Progenitor cell of endocrine pancreas (in vitro differentiated cells): ENCODE results near the gene ELOVL6. TPM values are rescaled to one million over a fixed set of nuclear protein-coding genes. Genes with fewer than 3 reads are reported as not detected.

Source experiments
- DNase-seq: peaks from one replicate; pipeline ENCODE4 v3.0.0; 2021; ENCODE audit warnings: low spot score; ENCODE audit not compliant: unreplicated experiment
- H3K27ac Mint-ChIP-seq: 2 replicates; pipeline ENCODE4 v1.8.0; 2021; ENCODE audit warnings: mild to moderate bottlenecking, moderate library complexity, mixed read lengths
- H3K27me3 Mint-ChIP-seq: 2 replicates; pipeline ENCODE4 v1.8.0; 2021; ENCODE audit warnings: mixed read lengths
- H3K36me3 Mint-ChIP-seq: 2 replicates; pipeline ENCODE4 v1.8.0; 2022; ENCODE audit warnings: mixed read lengths; ENCODE audit not compliant: insufficient read depth
- H3K4me1 Mint-ChIP-seq: 2 replicates; pipeline ENCODE4 v1.8.0; 2021; ENCODE audit warnings: low read depth, mixed read lengths
- H3K4me3 Mint-ChIP-seq: 2 replicates; pipeline ENCODE4 v1.8.0; 2021; ENCODE audit warnings: low read depth, mild to moderate bottlenecking, moderate library complexity, mixed read lengths
- H3K9me3 Mint-ChIP-seq: 2 replicates; pipeline ENCODE4 v1.8.0; 2021; ENCODE audit warnings: low read depth, mixed read lengths
- total RNA-seq: library from RNA; stranded (reverse); gene quantifications from 2 replicates; pipeline ENCODE4 v1.2.1, GENCODE V29; 2021
- TF ChIP-seq, protein P1 (sequence below): fragments of 200-600 bp; sonication (generic); IDR thresholded peaks from one replicate; pipeline ENCODE4 v1.5.0; 2021; ENCODE audit warnings: antibody characterized with exemption, mild to moderate bottlenecking; ENCODE audit not compliant: unreplicated experiment

ELOVL6 gene
- total RNA-seq, 1 donor from 2014 or later, result 34.3 TPM

DNA sequence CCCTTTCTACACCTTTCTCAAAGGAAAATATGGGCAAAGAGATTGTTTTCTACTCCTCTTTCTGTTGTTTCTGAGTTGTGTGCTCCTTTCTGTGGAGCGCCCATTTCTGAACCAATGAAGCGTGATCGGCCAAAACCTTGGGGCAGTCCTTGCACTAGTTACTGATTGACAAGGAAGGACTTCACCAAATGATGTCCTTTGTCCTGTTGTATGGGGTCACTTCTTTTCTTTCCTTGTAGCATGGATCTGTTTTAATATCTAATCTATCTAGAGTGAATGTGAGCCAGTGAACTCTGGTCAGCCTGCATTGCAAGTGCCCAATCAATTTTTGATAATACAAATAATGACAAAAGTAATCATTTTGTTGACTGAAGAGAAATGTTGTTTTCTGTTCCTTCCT is 191.2 kb downstream of the ELOVL6 start:
- DNase-seq, result no peak
- Mint-ChIP-seq H3K4me1 (peaks cover 20% of the 10 kb centered on the region), H3K27me3 (no peaks in the 10 kb centered on the region), H3K36me3 (no peaks in the 10 kb centered on the region), H3K9me3 (no peaks in the 10 kb centered on the region), H3K4me3 (no peak overlapping the region), H3K27ac (no peak overlapping the region)
- TF ChIP-seq, protein P1, sequence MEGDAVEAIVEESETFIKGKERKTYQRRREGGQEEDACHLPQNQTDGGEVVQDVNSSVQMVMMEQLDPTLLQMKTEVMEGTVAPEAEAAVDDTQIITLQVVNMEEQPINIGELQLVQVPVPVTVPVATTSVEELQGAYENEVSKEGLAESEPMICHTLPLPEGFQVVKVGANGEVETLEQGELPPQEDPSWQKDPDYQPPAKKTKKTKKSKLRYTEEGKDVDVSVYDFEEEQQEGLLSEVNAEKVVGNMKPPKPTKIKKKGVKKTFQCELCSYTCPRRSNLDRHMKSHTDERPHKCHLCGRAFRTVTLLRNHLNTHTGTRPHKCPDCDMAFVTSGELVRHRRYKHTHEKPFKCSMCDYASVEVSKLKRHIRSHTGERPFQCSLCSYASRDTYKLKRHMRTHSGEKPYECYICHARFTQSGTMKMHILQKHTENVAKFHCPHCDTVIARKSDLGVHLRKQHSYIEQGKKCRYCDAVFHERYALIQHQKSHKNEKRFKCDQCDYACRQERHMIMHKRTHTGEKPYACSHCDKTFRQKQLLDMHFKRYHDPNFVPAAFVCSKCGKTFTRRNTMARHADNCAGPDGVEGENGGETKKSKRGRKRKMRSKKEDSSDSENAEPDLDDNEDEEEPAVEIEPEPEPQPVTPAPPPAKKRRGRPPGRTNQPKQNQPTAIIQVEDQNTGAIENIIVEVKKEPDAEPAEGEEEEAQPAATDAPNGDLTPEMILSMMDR, result no peak

DNA sequence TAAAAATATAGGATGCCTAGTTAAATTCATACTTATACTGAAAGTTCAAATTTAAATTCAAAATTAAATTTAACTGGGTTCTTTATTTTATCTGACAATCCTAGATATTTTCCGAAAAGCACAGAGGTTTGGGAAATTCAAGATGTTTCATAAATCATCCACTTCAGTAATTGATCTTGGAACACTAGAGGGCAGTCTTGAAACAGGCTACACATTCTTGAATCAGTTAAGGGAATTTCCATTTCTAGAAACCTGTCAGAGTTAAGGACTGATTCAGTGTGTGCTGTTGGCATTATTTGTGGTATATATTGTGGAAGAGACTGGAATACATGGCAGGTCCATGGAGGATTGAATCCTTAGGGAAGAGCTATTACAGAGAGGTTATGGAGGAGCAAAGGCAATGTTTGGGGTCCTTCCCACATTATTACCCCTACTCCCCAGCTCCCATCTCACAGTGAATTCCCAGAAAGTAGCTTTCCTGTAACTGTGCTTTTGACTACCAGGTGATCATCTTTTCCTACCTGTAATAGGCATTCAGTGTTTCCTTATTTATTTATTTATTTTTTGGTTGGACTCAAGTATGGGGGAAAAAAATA is 192.9 kb downstream of the ELOVL6 start:
- DNase-seq, result no peak

DNA sequence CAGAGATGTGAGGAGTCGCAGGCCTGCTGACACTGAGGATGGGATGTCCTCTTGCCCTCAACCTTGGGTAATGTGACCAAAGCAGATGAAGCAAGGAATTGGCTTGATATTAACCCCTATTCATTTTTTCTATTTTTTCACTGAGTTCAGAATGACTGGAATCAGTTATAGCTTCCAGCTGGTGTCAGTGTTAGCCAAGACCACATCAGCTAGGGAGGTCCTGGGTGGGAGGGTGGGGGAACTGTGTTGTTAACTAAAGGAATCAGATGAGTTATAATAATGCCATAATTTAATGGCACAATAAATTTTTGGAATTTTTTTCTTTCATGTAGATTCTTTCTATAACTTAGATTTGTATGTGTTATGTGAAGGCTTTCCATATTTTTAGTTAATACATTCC is 193.9 kb downstream of the ELOVL6 start:
- Mint-ChIP-seq H3K9me3 (no peaks in the 10 kb centered on the region), H3K4me3 (no peak overlapping the region), H3K36me3 (no peaks in the 10 kb centered on the region), H3K27me3 (no peaks in the 10 kb centered on the region), H3K27ac (no peak overlapping the region), H3K4me1 (peaks cover 18% of the 10 kb centered on the region)
- DNase-seq, result no peak
- TF ChIP-seq, protein P1, result no peak

More for the DNA sequence above, 192.9 kb downstream of the ELOVL6 start:
- peaks cover 18% of the 10 kb centered on the region for H3K4me1 Mint-ChIP-seq
- H3K27me3 Mint-ChIP-seq, result no peaks in the 10 kb centered on the region
- TF ChIP-seq, protein P1, result peak; percentile 84
- no peaks in the 10 kb centered on the region for H3K36me3 Mint-ChIP-seq
- no peak overlapping the region for H3K27ac Mint-ChIP-seq
- H3K4me3 Mint-ChIP-seq, result no peak overlapping the region
- H3K9me3 Mint-ChIP-seq, result no peaks in the 10 kb centered on the region

DNA sequence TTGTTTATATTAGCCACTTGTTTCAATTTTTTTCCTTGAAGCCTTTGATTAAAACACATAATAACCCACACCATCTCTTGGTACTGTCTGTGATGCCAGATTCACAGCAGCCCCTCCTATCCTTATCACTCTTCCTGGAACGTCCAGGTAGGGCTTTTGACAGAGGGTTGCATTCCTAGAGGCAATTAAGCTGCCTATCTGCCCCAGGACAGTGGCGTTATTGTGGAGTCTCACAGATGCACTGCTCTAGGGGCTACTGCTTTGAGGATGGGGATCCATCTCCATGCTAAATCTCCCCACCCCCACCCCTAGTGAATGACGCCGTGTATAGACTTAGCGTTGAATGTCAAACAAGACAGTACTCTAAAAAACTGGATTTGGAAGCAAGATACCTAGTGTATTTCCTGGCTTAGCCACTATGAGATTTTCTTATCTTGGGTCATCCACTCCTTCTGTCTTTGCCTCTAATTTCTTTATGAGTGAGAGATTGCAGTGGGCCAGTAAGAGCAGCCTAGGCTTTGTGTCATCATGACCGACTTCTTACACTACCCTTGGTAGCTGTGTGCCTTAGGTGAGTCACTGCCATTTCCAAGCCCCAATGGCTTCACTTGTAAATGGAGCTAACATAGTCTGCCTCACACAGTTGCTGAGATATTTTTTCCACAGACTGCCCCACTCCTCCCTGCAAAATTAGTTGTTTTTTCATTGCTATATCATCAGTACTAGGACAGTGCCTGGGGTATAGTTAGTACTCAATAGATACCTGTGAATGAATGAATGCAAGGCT is 194.8 kb downstream of the ELOVL6 start:
- Mint-ChIP-seq H3K27ac (no peak overlapping the region), H3K4me1 (peaks cover 22% of the 10 kb centered on the region), H3K9me3 (no peaks in the 10 kb centered on the region), H3K4me3 (no peak overlapping the region), H3K27me3 (no peaks in the 10 kb centered on the region), H3K36me3 (no peaks in the 10 kb centered on the region)
- no peak for DNase-seq
- TF ChIP-seq, protein P1, result no peak

DNA sequence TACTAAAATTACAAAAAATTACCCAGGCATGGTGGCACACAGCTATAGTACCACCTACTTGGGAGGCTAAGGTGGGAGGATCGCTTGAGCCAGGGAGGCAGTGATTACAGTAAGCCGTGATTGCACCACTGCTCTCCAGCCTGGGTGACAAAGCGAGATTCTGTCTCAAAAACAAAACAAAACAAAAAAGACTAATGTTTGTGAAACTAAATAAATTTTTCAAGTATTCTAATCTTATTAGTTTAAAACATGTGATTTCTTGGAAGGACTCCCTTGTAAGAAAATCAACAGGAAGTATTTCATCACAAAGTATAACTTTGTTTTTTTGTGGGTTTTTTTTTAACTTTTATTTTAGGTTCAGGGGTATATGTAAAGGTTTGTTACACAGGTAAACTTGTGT is 196.1 kb downstream of the ELOVL6 start:
- Mint-ChIP-seq H3K27ac (no peak overlapping the region), H3K36me3 (no peaks in the 10 kb centered on the region), H3K27me3 (no peaks in the 10 kb centered on the region), H3K4me3 (no peak overlapping the region), H3K4me1 (peaks cover 16% of the 10 kb centered on the region), H3K9me3 (no peaks in the 10 kb centered on the region)
- TF ChIP-seq, protein P1, result no peak
- no peak for DNase-seq
